ENCODE results near the gene PFDN2.

DNA sequence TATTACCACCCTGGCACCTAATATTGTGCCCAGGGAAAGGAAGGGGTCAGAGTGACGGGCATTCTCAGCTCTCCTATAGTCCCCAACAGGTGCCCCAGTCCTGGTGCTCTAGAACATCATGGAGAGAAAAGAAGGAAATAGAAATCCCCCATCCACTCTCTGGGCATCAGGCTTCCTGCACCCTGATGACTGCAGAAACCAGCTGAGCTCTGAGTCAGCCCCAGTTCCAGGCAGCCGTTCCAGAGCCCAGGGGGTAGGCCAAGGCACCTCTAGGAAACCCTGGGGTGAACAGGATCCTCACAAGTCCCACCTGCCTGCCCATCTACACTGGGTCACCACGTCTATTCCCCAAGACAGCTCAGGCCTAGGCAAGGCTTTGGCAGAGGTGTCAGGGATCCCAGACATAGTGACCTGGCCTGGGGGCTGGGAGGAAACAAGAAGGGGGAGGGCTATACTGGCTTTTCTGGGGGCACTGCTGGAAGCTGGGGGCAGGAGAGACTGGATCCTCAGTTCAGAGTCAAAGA is 29.2 kb downstream of the PFDN2 start:
- TF ChIP-seq EP300 (IDR thresholded peaks at IDR 0.05; ENCODE audit: borderline replicate concordance in 1 of 2, control insufficient read depth in 1 of 2, low read depth in 2 of 2, low read length in 2 of 2) (no peak), ZNF207 (IDR thresholded peaks at IDR 0.05; ENCODE audit: borderline replicate concordance) (no peak), CTCF (IDR thresholded peaks at IDR 0.05 in 2 of 3, conservative IDR thresholded peaks at IDR 0.05 in 1 of 3; ENCODE audit: control insufficient read depth in 2 of 3, extremely low read depth in 1 of 3, insufficient read depth in 1 of 3, low read depth in 3 of 3, low read length in 3 of 3) (no peak), CBFB (IDR thresholded peaks at IDR 0.05; ENCODE audit: low read depth) (no peak), CREM (IDR thresholded peaks at IDR 0.05; ENCODE audit: low read depth) (no peak)
- TF ChIP-seq, protein P1, sequence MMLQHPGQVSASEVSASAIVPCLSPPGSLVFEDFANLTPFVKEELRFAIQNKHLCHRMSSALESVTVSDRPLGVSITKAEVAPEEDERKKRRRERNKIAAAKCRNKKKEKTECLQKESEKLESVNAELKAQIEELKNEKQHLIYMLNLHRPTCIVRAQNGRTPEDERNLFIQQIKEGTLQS (IDR thresholded peaks at IDR 0.05; ENCODE audit: borderline replicate concordance, extremely low read depth, low read depth, low read length): no peak
